NB4 (cell line): ENCODE measurements around the gene NR3C1.

Source experiments
- DNase-seq: peaks from one replicate; pipeline ENCODE4 v3.0.0; 2010; ENCODE audit warnings: low read depth
- H3K4me3 ChIP-seq: one replicate; pipeline ENCODE4 v1.5.1; 2011; ENCODE audit warnings: mild to moderate bottlenecking, low read depth, low read length, moderate library complexity
- CTCF ChIP-seq: IDR thresholded peaks from one replicate; pipeline ENCODE4 v1.5.1; 2012; ENCODE audit warnings: low read depth, low read length
- MAX ChIP-seq: IDR thresholded peaks from 2 replicates; pipeline ENCODE4 v1.6.1; 2011; ENCODE audit warnings: low read depth, low read length
- MYC ChIP-seq: IDR thresholded peaks from 2 replicates; pipeline ENCODE4 v1.6.1; 2011; ENCODE audit warnings: low read depth, low read length
- POLR2A ChIP-seq: IDR thresholded peaks from 2 replicates; pipeline ENCODE4 v1.6.1; 2011; ENCODE audit warnings: mild to moderate bottlenecking; ENCODE audit not compliant: insufficient read length; ENCODE audit errors: extremely low read depth

Gene NR3C1

GRCh38 chr5:143370440-143370839, 33.0 kb downstream of the NR3C1 start:
- DNase-seq: no peak
- no peak overlapping the region for H3K4me3 ChIP-seq
- TF ChIP-seq POLR2A: no peak
- no peak for TF ChIP-seq MAX
- no peak for TF ChIP-seq MYC
- no peak for TF ChIP-seq CTCF

DNA sequence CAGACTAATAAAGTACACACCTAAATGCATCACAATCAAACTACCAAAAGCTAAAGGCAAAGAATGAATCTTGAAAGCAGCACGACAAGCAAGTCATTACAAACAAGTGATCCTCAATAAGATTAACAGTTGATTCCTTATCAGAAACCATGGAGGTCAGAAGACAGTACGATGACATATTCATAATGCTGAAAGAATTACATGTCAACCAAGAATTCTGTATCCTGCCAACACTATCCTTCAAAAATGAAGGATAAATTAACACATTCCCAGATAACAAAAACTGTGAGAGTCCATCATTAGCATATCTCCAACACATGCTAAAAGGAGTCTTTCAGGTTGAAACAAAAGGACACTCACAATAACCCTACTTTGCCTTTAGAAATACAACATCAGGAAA, 39.4 kb downstream of the NR3C1 start:
- DNase-seq: no peak
- TF ChIP-seq POLR2A: no peak
- no peak for TF ChIP-seq MAX
- no peak for TF ChIP-seq MYC
- TF ChIP-seq CTCF: no peak
- no peak overlapping the region for H3K4me3 ChIP-seq

- H3K4me3 ChIP-seq: no peak overlapping the region
- TF ChIP-seq MYC (no peak), CTCF (no peak), POLR2A (no peak), MAX (no peak)
- no peak for DNase-seq
These were observed 40.7 kb downstream of the NR3C1 start for GRCh38 chr5:143362664-143363227.

DNA sequence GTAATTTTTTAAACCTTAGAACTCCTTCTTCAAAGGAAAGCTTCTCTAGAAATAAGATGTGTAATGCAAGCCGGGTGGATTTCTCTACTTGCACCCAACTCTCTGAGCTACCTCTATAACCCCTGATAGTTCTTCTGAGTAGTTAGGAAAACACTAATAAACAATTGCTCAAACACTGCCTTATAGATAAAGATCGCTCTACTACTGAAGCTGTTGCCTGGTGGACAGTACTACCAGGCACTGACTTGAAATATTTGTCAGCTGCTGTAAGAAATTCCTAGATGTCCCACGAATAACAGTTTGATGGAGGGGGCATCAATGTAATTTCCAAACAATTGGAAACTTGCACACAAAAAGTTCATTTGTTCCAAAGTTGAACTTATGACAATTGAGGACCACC, 42.0 kb downstream of the NR3C1 start:
- TF ChIP-seq CTCF: no peak
- DNase-seq: no peak
- H3K4me3 ChIP-seq: no peak overlapping the region

- no peak for TF ChIP-seq MAX
- no peak for TF ChIP-seq CTCF
- TF ChIP-seq MYC: no peak
- TF ChIP-seq POLR2A: no peak
- DNase-seq: no peak
- H3K4me3 ChIP-seq: no peak overlapping the region
These were observed 42.7 kb downstream of the NR3C1 start for GRCh38 chr5:143360755-143361154.

GRCh38 chr5:143359869-143360268, 43.6 kb downstream of the NR3C1 start:
- no peak for DNase-seq
- TF ChIP-seq MYC (no peak), CTCF (no peak), MAX (no peak), POLR2A (no peak)

More at GRCh38 chr5:143359869-143360268, 43.6 kb downstream of the NR3C1 start:
- no peak overlapping the region for H3K4me3 ChIP-seq
